Upper lobe of left lung (tissue), 6 donors: ENCODE results near the gene LGALS7. TPM values are rescaled to one million over a fixed set of nuclear protein-coding genes. Genes with fewer than 3 reads are reported as not detected.
A peak's percentile ranks its signal among the peaks of the same experiment; 100 is the strongest.
"Not testable (repeated sequence)": the region's sequence is repeated elsewhere in the genome, so short reads cannot be mapped to it uniquely, and the experiment has no call there.

Experiments
- ATAC-seq, 2 donors: fragments of 200-7000 bp; cut with Tn5 transposase; one replicate each; pipeline ENCODE4 v1.9.1; 2022; ENCODE audit warnings: mild to moderate bottlenecking in 2 of 2, moderate library complexity in 2 of 2; ENCODE audit not compliant: low FRiP score in 2 of 2
- DNase-seq, 2 donors: peaks; one replicate each; pipeline ENCODE4 v3.0.0-alpha.2; 2019 to 2020
- H3K27ac ChIP-seq, 4 donors: fragments of 200-600 bp; sonication (generic); one replicate each; pipeline ENCODE4 v1.5.1; 2016 to 2019
- H3K27me3 ChIP-seq, 4 donors: fragments of 200-600 bp; sonication (generic); one replicate each; pipeline ENCODE4 v1.5.1; 2017 to 2019
- H3K36me3 ChIP-seq, 4 donors: fragments of 200-600 bp; sonication (generic); one replicate each; pipeline ENCODE4 v1.5.1; 2016 to 2019
- H3K4me1 ChIP-seq, 4 donors: fragments of 200-600 bp; sonication (generic); one replicate each; pipeline ENCODE4 v1.5.1; 2018 to 2019
- H3K4me3 ChIP-seq, 4 donors: fragments of 200-600 bp; sonication (generic); one replicate each; pipeline ENCODE4 v1.5.1; 2017 to 2019; ENCODE audit warnings: mild to moderate bottlenecking in 2 of 4, moderate library complexity in 1 of 4
- H3K9me3 ChIP-seq, 4 donors: fragments of 200-600 bp; sonication (generic); one replicate each; pipeline ENCODE4 v1.5.1; 2018 to 2019
- EP300 ChIP-seq, 4 donors: sonication (generic); formaldehyde crosslinking; IDR thresholded peaks; one replicate each; pipeline ENCODE4 v1.5.1; 2017; ENCODE audit warnings: antibody characterized with exemption in 4 of 4, control low read depth in 2 of 4
- POLR2A ChIP-seq, 4 donors: fragments of 450-650 bp; IDR thresholded peaks; one replicate each; pipeline ENCODE4 v1.5.1; 2016 to 2017; ENCODE audit warnings: antibody characterized with exemption in 4 of 4, mild to moderate bottlenecking in 2 of 4
- POLR2AphosphoS5 ChIP-seq, 2 donors: sonication (generic); formaldehyde crosslinking; IDR thresholded peaks; one replicate each; pipeline ENCODE4 v1.5.1; 2017; ENCODE audit warnings: antibody characterized with exemption in 2 of 2
- WGBS, 2 donors: methylation state at CpG; one replicate each; pipeline ENCODE4 v1.1.5; 2017 to 2018; 5-methylcytosine and 5-hydroxymethylcytosine counted together
- total RNA-seq, 6 donors: library from RNA; depleted of rRNA in 4 of 6; stranded (reverse); fragments of >200 nt in 4 of 6; gene quantifications; one replicate each; pipeline versions ENCODE4 v1.1.0 to v1.2.1, GENCODE V29; 2016 to 2021
- TF ChIP-seq, protein P1 (sequence below), 6 experiments: fragments of 450-650 bp in 4 of 6; fragments of 200-600 bp in 2 of 6; sonication (generic) in 2 of 6; IDR thresholded peaks; one replicate each; pipeline ENCODE4 v1.5.1; 2016 to 2019; ENCODE audit warnings: antibody characterized with exemption in 6 of 6
- donor health status: DM: no; HTN: no; CAD: no; lungs with moderate emphysema.
- donor health status: DM: no; HTN: yes; CAD: no; lungs with severe emphysema.

Gene LGALS7
- total RNA-seq, 6 donors from 2014 or later, result not detected

- no peak for DNase-seq
- Histone ChIP-seq H3K36me3 (peaks cover 0 to 11% (median 0%) of the 10 kb centered on the region in 4 donors), H3K9me3 (no peaks in the 10 kb centered on the region), H3K27me3 (no peaks in the 10 kb centered on the region), H3K4me1 (peaks cover 0 to 14% (median 6%) of the 10 kb centered on the region in 4 donors), H3K27ac (no peak overlapping the region), H3K4me3 (no peak overlapping the region)
- WGBS, 2 donors, result 93 to 94% methylated on average over 10 of the region's 10 CpGs
- ATAC-seq, result no peak
- TF ChIP-seq, protein P1, sequence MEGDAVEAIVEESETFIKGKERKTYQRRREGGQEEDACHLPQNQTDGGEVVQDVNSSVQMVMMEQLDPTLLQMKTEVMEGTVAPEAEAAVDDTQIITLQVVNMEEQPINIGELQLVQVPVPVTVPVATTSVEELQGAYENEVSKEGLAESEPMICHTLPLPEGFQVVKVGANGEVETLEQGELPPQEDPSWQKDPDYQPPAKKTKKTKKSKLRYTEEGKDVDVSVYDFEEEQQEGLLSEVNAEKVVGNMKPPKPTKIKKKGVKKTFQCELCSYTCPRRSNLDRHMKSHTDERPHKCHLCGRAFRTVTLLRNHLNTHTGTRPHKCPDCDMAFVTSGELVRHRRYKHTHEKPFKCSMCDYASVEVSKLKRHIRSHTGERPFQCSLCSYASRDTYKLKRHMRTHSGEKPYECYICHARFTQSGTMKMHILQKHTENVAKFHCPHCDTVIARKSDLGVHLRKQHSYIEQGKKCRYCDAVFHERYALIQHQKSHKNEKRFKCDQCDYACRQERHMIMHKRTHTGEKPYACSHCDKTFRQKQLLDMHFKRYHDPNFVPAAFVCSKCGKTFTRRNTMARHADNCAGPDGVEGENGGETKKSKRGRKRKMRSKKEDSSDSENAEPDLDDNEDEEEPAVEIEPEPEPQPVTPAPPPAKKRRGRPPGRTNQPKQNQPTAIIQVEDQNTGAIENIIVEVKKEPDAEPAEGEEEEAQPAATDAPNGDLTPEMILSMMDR (IDR thresholded peaks at IDR 0.05), result no peak
- no peak for TF ChIP-seq POLR2AphosphoS5 (IDR thresholded peaks at IDR 0.05)
- no peak for TF ChIP-seq POLR2A (IDR thresholded peaks at IDR 0.05)
- TF ChIP-seq EP300 (IDR thresholded peaks at IDR 0.05), result no peak
Observed at GRCh38 chr19:38803543-38803942, 30.2 kb upstream of the LGALS7 start.

- no peak overlapping the region for H3K27ac ChIP-seq
- H3K4me3 ChIP-seq, result no peak overlapping the region
- no peaks in the 10 kb centered on the region for H3K27me3 ChIP-seq
- no peaks in the 10 kb centered on the region for H3K9me3 ChIP-seq
- peaks cover 0 to 3% (median 1%) of the 10 kb centered on the region in 4 donors for H3K4me1 ChIP-seq
- ATAC-seq (no peak), DNase-seq (no peak)
- TF ChIP-seq POLR2A (IDR thresholded peaks at IDR 0.05) (no peak), POLR2AphosphoS5 (IDR thresholded peaks at IDR 0.05) (no peak), EP300 (IDR thresholded peaks at IDR 0.05) (no peak)
- TF ChIP-seq, protein P1 (IDR thresholded peaks at IDR 0.05), result no peak
- 92 to 94% methylated on average over 12 of the region's 12 CpGs for WGBS, 2 donors
- H3K36me3 ChIP-seq, result peaks cover 0 to 11% (median 0%) of the 10 kb centered on the region in 4 donors
Observed at GRCh38 chr19:38801359-38802095, 28.2 kb upstream of the LGALS7 start.

DNA sequence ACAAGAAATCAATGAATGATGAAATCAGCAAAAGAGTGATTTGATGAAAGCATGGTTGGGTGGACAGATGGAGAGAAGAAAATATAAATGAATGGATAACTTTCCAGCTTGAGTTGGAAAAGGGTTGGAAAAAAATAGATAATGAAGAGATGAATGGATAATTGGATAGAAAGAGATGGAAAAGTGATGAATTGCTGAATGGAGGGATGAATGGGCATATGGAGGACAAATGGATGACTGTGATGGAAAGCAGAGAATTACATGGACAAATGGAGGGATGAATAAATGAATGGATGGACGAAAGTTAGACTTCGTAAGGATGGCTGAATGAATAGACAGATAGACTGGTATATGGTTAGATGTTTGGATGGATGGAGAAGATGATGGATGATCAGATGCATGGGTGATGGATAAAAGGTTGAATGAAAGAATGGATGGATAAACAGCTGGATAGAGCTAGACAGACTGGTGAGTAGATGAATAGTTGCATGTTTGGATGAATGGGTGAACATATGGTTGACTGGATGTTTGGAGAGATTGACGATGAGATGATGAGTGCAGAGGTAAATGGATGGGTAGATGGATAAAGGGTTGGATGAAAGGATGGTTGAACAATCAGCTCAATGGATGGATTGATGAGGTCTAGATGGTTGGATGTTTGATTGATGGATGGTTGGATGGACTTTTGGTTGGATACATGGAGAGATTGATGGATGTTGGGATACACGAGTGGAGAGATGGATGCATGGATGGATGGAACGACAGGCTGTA, 27.4 kb upstream of the LGALS7 start:
- Histone ChIP-seq H3K36me3 (peaks cover 0 to 11% (median 0%) of the 10 kb centered on the region in 4 donors), H3K9me3 (no peaks in the 10 kb centered on the region), H3K27ac (no peak overlapping the region), H3K27me3 (no peaks in the 10 kb centered on the region), H3K4me1 (peaks cover 0 to 3% (median 1%) of the 10 kb centered on the region in 4 donors), H3K4me3 (no peak overlapping the region)
- 88 to 95% methylated on average over 5 of the region's 5 CpGs for WGBS, 2 donors
- DNase-seq (no peak), ATAC-seq (no peak)
- no peak for TF ChIP-seq POLR2AphosphoS5 (IDR thresholded peaks at IDR 0.05)
- TF ChIP-seq, protein P1 (IDR thresholded peaks at IDR 0.05), result no peak
- TF ChIP-seq POLR2A (IDR thresholded peaks at IDR 0.05), result no peak
- TF ChIP-seq EP300 (IDR thresholded peaks at IDR 0.05), result no peak

DNA sequence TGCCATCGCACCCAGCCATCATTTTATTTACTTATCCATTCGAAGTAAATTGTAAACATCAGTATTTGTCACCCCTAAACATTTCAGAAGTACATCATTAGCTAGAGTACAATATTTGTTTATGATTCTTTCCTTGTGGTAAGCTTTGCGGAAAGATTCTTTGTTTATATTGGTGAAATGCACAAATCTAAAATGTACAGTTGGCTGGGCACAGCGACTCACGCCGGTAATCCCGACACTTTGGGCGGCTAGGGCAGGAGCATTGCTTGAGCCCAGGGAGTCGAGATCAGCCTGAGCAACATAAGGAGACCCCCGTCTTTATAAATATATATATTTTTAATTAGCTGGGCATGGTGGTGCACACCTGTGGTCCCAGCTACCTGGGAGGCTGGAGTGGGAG, 25.8 kb upstream of the LGALS7 start:
- WGBS, 2 donors, result 87 to 90% methylated on average over 10 of the region's 10 CpGs
- H3K36me3 ChIP-seq, result peaks cover 0 to 11% (median 0%) of the 10 kb centered on the region in 4 donors

GRCh38 chr19:38797781-38798180, 24.5 kb upstream of the LGALS7 start:
- not testable (repeated sequence) for ATAC-seq, H3K27me3 ChIP-seq, H3K36me3 ChIP-seq, H3K4me1 ChIP-seq, H3K27ac ChIP-seq, H3K4me3 ChIP-seq, H3K9me3 ChIP-seq
- DNase-seq, result peak in 1 of 2 donors; percentile 64
- no CpG with 5 or more reads among the region's 33 CpGs for WGBS, 2 donors

More for the DNA sequence above, 25.8 kb upstream of the LGALS7 start:
- DNase-seq, result no peak
- H3K9me3 ChIP-seq, result no peaks in the 10 kb centered on the region
- no peaks in the 10 kb centered on the region for H3K4me1 ChIP-seq
- H3K27ac ChIP-seq, result no peak overlapping the region
- no peak overlapping the region for H3K4me3 ChIP-seq
- TF ChIP-seq POLR2AphosphoS5 (IDR thresholded peaks at IDR 0.05), result no peak
- no peak for TF ChIP-seq POLR2A (IDR thresholded peaks at IDR 0.05)
- TF ChIP-seq EP300 (IDR thresholded peaks at IDR 0.05), result no peak
- TF ChIP-seq, protein P1 (IDR thresholded peaks at IDR 0.05), result no peak
- no peak for ATAC-seq
- H3K27me3 ChIP-seq, result no peaks in the 10 kb centered on the region
